ENCODE data around the gene TGFBR1.
"Not testable (repeated sequence)": the region's sequence is repeated elsewhere in the genome, so short reads cannot be mapped to it uniquely, and the experiment has no call there.

TGFBR1 gene

DNA sequence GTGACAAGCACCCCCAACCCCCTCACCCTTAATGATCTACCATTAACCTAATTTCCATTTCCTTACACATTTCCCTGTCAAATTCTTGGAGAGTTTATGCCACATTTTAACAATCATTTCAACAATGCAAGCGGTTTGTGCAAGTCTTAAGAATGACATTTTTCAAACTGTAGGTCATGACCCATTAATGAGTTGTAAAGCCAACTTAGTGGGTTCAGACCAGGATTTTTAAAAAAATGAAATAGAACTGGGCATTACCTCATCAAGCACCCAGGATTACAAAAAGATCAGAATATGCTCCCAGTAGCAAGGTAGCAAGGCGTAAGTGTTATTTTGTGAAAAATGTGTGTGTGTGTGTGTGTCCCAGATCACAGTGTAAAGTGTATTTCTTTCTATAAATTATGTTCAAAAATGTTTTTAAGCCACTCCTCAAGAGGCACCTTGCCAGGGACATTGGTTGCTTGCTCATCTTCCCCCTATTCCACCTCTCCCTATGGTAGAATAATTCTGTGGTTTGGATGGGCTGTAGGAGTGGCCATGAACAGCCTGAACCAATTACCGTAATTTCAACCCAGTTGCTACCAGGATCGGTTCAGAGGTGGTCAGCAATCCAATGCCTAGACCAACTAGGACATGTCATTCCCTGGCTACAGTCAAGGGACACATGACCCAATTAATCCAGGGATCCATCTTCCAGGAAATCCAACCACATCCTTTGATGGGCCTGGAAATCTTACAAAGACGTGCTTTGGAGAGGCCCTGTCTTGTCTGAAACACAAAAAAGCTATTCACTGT lies 14.4 kb upstream of the TGFBR1 start:
- no peak overlapping the region for H3K27ac ChIP-seq
- no peak for TF ChIP-seq ZFX (IDR thresholded peaks at IDR 0.05)
- TF ChIP-seq, protein P1, sequence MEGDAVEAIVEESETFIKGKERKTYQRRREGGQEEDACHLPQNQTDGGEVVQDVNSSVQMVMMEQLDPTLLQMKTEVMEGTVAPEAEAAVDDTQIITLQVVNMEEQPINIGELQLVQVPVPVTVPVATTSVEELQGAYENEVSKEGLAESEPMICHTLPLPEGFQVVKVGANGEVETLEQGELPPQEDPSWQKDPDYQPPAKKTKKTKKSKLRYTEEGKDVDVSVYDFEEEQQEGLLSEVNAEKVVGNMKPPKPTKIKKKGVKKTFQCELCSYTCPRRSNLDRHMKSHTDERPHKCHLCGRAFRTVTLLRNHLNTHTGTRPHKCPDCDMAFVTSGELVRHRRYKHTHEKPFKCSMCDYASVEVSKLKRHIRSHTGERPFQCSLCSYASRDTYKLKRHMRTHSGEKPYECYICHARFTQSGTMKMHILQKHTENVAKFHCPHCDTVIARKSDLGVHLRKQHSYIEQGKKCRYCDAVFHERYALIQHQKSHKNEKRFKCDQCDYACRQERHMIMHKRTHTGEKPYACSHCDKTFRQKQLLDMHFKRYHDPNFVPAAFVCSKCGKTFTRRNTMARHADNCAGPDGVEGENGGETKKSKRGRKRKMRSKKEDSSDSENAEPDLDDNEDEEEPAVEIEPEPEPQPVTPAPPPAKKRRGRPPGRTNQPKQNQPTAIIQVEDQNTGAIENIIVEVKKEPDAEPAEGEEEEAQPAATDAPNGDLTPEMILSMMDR (conservative IDR thresholded peaks at IDR 0.05): no peak

DNA sequence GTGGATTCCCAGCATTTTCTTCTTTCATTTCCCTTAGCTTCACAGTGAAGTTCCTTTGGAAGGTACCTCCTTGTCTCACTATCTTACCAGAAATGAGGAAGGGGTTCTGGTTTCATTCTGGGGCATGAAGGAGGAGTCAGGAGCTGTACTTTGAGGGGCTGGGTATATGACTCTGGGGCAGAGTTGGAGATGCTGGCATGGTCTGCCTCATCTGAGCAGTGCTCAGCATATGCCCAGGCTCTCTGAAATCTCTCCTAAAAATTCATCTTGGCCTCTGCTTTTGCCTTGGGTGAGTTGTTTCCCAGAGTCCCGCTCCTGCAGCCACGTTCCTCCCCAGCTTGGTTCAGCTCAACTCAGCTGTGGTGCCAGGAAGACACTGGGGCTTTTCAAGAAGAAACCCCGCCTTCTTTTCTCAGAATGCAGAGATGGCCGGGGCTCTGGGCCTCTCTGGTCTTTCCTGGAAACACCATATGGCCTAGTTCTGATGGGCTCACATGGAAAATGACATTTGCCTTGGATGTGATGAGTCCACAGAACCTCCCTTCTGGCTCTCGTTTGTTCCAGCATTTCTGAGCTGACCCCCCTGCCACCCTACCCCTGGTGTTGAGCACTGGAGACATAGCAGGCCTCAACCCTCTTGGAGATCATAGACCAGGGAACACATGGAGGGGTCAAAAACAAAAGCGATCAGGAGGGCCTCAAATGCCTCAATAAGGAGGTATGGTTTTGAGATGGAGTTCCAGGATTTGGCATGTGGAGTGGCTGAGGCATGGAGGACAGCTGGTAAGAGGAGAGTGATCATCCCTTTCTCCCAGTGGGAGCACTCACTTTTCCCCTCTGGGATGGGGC lies 12.0 kb upstream of the TGFBR1 start:
- no peak for TF ChIP-seq ZFX (IDR thresholded peaks at IDR 0.05)
- TF ChIP-seq, protein P1 (conservative IDR thresholded peaks at IDR 0.05): no peak
- no peak overlapping the region for H3K27ac ChIP-seq

DNA sequence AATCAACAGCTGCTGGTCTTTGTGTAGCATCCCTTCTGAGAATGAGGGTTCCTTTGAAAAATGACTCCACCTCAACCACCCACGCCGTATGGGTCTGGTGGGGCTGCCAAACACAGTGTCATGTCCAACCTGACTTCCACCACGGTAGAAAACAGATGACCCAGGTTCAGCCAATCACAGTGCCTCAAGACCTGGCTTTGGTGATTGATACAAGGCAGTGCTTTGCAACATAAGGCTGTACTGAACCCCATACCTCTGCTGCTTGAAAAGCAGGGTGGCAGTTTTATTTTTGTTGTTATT lies 11.5 kb upstream of the TGFBR1 start:
- no peak overlapping the region for H3K27ac ChIP-seq
- no peak for TF ChIP-seq ZFX (IDR thresholded peaks at IDR 0.05)
- TF ChIP-seq, protein P1 (conservative IDR thresholded peaks at IDR 0.05): no peak

DNA sequence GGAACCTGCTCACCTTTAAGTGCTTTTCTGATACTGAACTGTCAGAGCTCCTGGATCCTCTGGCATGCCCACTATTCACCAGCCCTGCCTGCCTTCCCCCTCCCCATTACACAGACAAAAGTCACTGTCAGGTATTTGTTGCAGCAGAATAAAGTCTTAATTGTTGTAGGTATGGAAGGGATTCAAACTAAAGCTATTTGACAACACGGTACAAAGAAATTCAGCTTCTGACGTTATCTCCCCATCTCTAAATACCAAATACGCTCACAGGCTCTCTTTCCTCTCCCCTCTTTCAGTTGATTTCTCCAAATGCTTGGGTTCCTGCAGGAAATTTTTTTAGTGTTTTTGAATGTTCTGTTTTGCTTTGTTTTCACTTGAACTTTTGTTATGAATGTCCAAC lies 9.3 kb upstream of the TGFBR1 start:
- no peak overlapping the region for H3K27ac ChIP-seq
- TF ChIP-seq, protein P1 (conservative IDR thresholded peaks at IDR 0.05): no peak
- TF ChIP-seq ZFX (IDR thresholded peaks at IDR 0.05): no peak

DNA sequence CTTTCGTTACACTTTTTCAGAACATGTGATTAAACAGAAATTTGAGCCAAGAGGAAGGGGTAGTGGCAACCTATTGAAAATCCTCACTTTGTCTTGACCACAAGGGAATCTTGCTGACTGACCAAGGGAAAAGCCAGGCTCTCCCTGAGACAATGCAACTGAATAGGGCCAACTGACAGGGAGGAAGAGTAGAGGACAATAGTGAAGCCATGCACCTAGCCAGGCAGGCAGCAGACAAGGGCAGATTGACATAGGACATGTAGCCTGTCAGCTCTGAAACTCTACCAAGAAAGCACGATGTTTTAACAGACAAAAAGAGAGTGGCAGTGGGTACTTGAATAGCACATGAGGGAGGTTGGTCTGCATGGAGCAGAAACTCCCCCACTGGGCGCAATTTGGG lies 8.5 kb upstream of the TGFBR1 start:
- no peak overlapping the region for H3K27ac ChIP-seq
- TF ChIP-seq ZFX (IDR thresholded peaks at IDR 0.05): no peak
- TF ChIP-seq, protein P1 (conservative IDR thresholded peaks at IDR 0.05): no peak

DNA sequence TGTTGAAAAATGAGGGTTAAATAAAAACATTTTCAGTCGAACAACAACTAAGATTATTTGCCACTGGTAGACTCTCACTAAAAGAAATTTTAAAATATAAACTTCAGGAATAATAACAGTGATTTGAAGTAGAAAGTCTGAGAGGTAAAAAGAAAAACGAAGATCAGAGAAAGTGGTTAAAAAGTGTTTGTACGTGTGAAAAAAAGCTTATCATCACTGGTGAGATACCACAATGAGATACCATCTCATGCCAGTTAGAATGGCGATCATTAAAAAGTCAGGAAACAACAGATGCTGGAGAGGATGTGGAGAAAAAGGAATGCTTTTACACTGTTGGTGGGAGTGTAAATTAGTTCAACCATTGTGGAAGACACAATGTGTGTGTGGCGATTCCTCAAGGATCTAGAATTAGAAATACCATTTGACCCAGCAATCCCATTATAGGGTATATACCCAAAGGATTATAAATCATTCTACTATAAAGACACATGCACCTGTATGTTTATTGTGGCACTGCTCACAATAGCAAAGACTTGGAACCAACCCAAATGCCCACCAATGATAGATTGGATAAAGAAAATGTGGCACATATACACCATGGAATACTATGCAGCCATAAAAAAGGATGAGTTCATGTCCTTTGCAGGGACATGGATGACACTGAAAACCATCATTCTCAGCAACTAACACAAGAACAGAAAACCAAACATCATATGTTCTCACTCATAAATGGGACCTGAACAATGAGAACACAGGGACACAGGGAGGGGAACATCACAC lies 4.9 kb upstream of the TGFBR1 start:
- H3K27ac ChIP-seq: not testable (repeated sequence)

DNA sequence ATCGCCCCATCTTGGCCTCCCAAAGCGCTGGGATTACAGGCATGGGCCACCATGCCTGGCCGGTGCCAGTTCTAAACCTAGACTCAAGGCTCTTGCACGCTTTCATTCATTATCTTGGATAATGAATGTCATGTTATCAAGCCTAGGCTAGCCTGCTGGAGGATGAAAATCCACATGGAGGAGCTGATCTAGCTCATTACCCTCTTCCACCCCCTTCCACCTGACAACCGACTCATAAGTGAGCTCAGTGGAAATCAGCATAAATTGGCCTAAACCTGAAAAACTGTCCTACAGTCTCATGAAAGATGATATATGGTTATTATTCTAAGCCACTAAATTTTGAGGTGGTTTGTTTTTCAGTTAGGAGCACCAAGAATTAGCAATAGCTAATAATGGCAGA lies 3.6 kb upstream of the TGFBR1 start:
- H3K27ac ChIP-seq: no peak overlapping the region
- TF ChIP-seq, protein P1 (conservative IDR thresholded peaks at IDR 0.05): no peak
- TF ChIP-seq ZFX (IDR thresholded peaks at IDR 0.05): no peak
